Stimulated activated CD4-positive, alpha-beta T cell treated with anti-CD3 and anti-CD28 coated beads, Interleukin-1b, Interleukin-23, amount 100 ng/mL, for 4 hours (primary cell): Measurements from ENCODE around the gene FBXW8.
A peak's percentile ranks its signal among the peaks of the same experiment; 100 is the strongest.

ENCODE experiments used
- DNase-seq, 2 donors: peaks; one replicate each; pipeline ENCODE4 v3.0.0-alpha.2; 2020; ENCODE audit warnings: low read depth in 2 of 2

The FBXW8 gene

GRCh38 chr12:116955382-116956021, 44.8 kb downstream of the FBXW8 start:
- DNase-seq, result no peak

- no peak for DNase-seq
Measured at GRCh38 chr12:116958402-116959197, 47.9 kb downstream of the FBXW8 start.

- DNase-seq, result no peak
Measured at GRCh38 chr12:116959198-116959460, 48.4 kb downstream of the FBXW8 start.

- peak; percentile 3 for DNase-seq
Measured at GRCh38 chr12:116959845-116960514, 49.2 kb downstream of the FBXW8 start.

- DNase-seq, result no peak
Measured at GRCh38 chr12:116962197-116962596, 51.4 kb downstream of the FBXW8 start.

GRCh38 chr12:116962783-116963356, 52.1 kb downstream of the FBXW8 start:
- no peak for DNase-seq

- no peak for DNase-seq
Measured at GRCh38 chr12:116964054-116965050, 53.6 kb downstream of the FBXW8 start.

GRCh38 chr12:116968986-116969385, 58.2 kb downstream of the FBXW8 start:
- no peak for DNase-seq

GRCh38 chr12:116969615-116970585, 59.1 kb downstream of the FBXW8 start:
- DNase-seq, result no peak

- DNase-seq, result no peak
Measured at GRCh38 chr12:116971222-116971621, 60.5 kb downstream of the FBXW8 start.

GRCh38 chr12:116975779-116976393, 65.1 kb downstream of the FBXW8 start:
- no peak for DNase-seq

GRCh38 chr12:116977465-116978380, 67.0 kb downstream of the FBXW8 start:
- no peak for DNase-seq

- DNase-seq, result no peak
Measured at GRCh38 chr12:116978791-116979508, 68.2 kb downstream of the FBXW8 start.

GRCh38 chr12:116980083-116980482, 69.3 kb downstream of the FBXW8 start:
- no peak for DNase-seq

- no peak for DNase-seq
Measured at GRCh38 chr12:116982791-116983411, 72.2 kb downstream of the FBXW8 start.

- DNase-seq, result no peak
Measured at GRCh38 chr12:116984098-116984497, 73.3 kb downstream of the FBXW8 start.

GRCh38 chr12:116990329-116990728, 79.6 kb downstream of the FBXW8 start:
- DNase-seq, result no peak
